Bone marrow (tissue), 2 donors: Measurements from ENCODE around the gene IFNAR1.
A peak's percentile ranks its signal among the peaks of the same experiment; 100 is the strongest.

Experiments used
- DNase-seq, 2 donors: peaks; one replicate each; lab custom pipeline; 2025; lab: John Stamatoyannopoulos, UW

Gene IFNAR1

GRCh38 chr21:33324291-33325221 lies at the start of gene IFNAR1:
Gene IFNAR1, plus strand, starts transcription at chr21:33324970. Its CDS starts 86 bp downstream, at chr21:33325056.
- DNase-seq, result peak; percentile 97 to 100

GRCh38 chr21:33278721-33279120 lies 46.0 kb upstream of the IFNAR1 start:
- DNase-seq, result no peak

- no peak for DNase-seq
Measured at GRCh38 chr21:33279330-33279820, 45.4 kb upstream of the IFNAR1 start.

GRCh38 chr21:33281096-33281652 lies 43.6 kb upstream of the IFNAR1 start:
- DNase-seq, result no peak

GRCh38 chr21:33283203-33283602 lies 41.6 kb upstream of the IFNAR1 start:
- no peak for DNase-seq

- no peak for DNase-seq
Measured at GRCh38 chr21:33286076-33286475, 38.7 kb upstream of the IFNAR1 start.

- no peak for DNase-seq
Measured at GRCh38 chr21:33286600-33287456, 37.9 kb upstream of the IFNAR1 start.

GRCh38 chr21:33289199-33289819 lies 35.5 kb upstream of the IFNAR1 start:
- no peak for DNase-seq

- no peak for DNase-seq
Measured at GRCh38 chr21:33290441-33290840, 34.3 kb upstream of the IFNAR1 start.

- DNase-seq, result no peak
Measured at GRCh38 chr21:33291686-33292085, 33.1 kb upstream of the IFNAR1 start.

- DNase-seq, result no peak
Measured at GRCh38 chr21:33292724-33293123, 32.0 kb upstream of the IFNAR1 start.

- DNase-seq, result no peak
Measured at GRCh38 chr21:33293136-33293535, 31.6 kb upstream of the IFNAR1 start.

- no peak for DNase-seq
Measured at GRCh38 chr21:33293811-33294216, 31.0 kb upstream of the IFNAR1 start.

GRCh38 chr21:33296156-33296555 lies 28.6 kb upstream of the IFNAR1 start:
- DNase-seq, result no peak

GRCh38 chr21:33299181-33299752 lies 25.5 kb upstream of the IFNAR1 start:
- no peak for DNase-seq

GRCh38 chr21:33300701-33301631 lies 23.8 kb upstream of the IFNAR1 start:
- DNase-seq, result peak in 1 of 2 donors; percentile 82

- no peak for DNase-seq
Measured at GRCh38 chr21:33301632-33302002, 23.2 kb upstream of the IFNAR1 start.

GRCh38 chr21:33302055-33302454 lies 22.7 kb upstream of the IFNAR1 start:
- DNase-seq, result no peak

- no peak for DNase-seq
Measured at GRCh38 chr21:33302796-33303195, 22.0 kb upstream of the IFNAR1 start.

GRCh38 chr21:33305344-33305671 lies 19.5 kb upstream of the IFNAR1 start:
- DNase-seq, result no peak

GRCh38 chr21:33305938-33306337 lies 18.8 kb upstream of the IFNAR1 start:
- DNase-seq, result no peak
